HG02981 (cell line): ENCODE results near the gene DUS2.

ENCODE experiments used
- ATAC-seq: cut with Tn5 transposase; IDR thresholded peaks from one replicate; pipeline ENCODE4 v1.9.1; 2021; ENCODE audit warnings: mild to moderate bottlenecking, moderate library complexity; ENCODE audit not compliant: unreplicated experiment

The DUS2 gene

GRCh38 chr16:68074850-68075555 is 51.9 kb downstream of the DUS2 start:
- peak; percentile 72 for ATAC-seq

- no peak for ATAC-seq
Observed at GRCh38 chr16:68075980-68076379, 52.9 kb downstream of the DUS2 start.

DNA sequence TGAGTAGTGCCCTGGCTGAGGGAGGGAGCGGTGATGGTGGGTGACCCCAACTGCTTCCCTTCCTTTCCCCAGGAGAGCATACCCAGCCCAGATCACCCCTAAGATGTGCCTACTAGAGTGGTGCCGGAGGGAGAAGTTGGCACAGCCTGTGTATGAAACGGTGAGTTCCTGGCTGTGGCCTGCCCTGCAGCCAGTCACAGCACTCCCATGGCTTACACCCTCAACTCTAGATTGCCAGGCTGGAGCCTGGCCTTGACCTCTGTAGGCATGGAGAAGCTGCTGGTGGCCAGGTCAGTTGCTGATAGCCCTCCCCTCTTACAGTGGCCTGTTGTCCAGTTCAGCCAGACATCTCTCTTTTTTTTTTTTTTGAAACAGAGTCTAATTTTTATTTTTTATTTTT is 53.5 kb downstream of the DUS2 start:
- ATAC-seq: no peak

DNA sequence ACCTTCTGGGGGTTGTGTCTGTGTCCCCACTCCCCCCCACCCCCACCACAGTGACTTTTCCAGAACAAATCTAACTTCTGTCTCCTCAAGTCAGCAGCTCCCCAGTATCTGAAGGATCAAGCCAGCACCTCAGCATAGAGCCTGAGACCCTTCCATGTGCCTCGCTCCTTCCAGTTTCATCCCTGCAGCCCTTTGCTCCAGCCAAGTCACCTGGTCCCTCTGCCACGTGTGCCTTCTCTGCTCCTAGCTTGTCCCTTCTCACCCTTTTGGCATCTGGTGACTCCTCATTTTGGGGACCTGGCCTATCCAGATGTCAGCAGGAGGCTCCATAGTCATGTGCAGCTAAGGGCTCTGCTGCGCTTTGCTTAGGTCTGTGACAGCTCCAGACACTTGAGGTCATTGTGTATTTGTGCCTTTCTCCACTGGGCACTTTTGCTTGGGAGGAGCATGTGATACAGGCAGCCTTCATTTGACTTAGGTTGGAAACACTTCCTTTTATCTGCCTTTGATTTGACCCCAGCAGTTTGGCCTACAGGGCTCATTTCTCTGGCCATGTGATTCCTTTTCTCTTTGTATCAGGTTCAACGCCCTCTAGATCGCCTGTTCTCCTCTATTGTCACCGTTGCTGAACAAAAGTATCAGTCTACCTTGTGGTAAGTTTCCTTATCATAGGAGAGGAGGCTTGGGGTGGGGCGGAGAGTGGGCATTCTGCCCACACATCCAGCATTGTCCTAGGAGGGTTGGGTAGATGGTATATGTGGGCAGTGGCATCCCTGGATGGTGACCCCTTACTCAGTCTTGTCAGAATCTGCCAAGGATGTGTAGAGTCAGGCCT is 55.0 kb downstream of the DUS2 start:
- ATAC-seq: no peak

DNA sequence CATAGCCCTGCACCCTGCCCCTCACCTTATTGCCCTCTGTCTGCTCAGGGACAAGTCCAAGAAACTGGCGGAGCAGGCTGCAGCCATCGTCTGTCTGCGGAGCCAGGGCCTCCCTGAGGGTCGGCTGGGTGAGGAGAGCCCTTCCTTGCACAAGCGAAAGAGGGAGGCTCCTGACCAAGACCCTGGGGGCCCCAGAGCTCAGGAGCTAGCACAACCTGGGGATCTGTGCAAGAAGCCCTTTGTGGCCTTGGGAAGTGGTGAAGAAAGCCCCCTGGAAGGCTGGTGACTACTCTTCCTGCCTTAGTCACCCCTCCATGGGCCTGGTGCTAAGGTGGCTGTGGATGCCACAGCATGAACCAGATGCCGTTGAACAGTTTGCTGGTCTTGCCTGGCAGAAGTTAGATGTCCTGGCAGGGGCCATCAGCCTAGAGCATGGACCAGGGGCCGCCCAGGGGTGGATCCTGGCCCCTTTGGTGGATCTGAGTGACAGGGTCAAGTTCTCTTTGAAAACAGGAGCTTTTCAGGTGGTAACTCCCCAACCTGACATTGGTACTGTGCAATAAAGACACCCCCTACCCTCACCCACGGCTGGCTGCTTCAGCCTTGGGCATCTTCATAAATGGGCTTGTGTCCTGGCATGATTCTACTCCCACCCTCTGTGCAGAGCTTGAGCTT is 55.8 kb downstream of the DUS2 start:
- no peak for ATAC-seq

DNA sequence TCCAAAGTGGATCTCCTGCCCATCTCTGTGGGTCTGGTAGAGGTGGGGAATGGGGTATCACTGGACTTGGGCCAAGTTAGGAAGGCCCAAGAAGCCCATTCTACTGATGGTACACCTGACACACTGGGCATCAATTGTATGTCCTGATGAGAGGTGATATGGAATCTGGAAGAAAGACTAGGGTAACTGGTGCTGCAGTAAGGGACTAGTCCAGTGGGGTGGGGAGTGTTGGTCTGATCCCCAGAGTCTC is 56.2 kb downstream of the DUS2 start:
- ATAC-seq: no peak

DNA sequence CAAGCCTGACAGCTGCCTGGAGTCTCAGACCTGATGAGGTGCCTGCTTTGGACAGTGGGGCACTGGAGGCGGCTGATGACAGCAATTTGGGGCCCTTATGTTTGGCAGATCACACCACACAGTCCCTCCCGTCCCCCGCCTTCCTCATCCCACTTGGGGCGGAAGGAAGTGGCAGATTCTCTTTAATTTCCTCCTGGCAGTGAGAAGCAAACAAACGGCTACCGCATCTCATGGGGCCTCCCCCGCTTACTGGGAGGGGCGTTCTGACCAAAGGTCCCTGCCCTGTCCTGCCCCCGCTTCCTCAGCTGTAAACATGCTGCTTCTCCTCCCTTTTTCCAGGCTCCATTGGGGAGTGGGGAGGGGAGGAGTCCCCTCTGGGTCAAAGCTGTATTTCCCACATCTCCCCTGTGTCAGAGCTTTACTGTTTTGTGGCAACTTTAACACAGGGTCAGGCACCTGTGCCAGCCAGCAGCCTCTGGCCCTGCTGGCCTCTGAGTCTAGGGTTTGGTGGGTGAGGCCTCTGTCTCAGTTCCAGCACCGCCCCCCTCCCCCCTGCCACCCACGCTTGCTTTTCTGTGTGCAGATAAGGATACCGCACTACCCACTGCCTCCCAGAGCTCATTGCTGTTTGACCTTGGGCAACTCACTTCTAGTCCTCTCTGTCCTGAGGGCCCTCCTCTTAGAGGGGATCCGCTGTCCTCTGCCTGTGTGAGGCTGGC is 56.7 kb downstream of the DUS2 start:
- no peak for ATAC-seq

- no peak for ATAC-seq
Observed at GRCh38 chr16:68081861-68082628, 59.0 kb downstream of the DUS2 start.

DNA sequence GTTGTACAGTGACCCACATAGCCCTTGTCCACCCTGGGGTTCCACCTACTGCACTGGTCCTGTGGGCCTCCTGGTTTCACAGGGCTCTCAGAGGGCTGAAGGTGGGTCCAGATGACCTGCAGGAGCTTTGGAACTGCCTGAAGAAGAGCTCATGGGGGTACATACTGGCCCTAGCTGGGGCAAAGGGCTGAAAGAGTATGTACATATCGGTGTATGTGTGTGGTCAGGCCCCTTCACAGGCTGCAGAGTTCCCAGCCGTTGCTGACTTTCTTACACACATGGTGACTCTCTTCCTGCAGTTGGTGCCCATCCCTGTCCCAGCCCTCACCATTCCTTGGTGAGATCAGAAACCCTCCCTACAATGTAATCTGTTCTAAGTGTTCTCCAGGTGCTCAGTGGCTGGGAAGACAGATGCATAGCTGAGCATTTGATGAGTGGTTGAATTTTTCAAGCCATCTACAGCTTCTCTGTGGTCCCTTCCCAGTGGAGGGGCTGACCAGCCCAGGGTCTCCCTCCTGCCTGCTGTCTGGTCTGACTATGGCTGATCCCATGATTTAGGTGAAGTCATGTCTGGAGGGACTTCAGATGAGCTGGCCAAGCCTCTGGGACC is 59.6 kb downstream of the DUS2 start:
- no peak for ATAC-seq

- no peak for ATAC-seq
Observed at GRCh38 chr16:68083239-68083781, 60.2 kb downstream of the DUS2 start.

DNA sequence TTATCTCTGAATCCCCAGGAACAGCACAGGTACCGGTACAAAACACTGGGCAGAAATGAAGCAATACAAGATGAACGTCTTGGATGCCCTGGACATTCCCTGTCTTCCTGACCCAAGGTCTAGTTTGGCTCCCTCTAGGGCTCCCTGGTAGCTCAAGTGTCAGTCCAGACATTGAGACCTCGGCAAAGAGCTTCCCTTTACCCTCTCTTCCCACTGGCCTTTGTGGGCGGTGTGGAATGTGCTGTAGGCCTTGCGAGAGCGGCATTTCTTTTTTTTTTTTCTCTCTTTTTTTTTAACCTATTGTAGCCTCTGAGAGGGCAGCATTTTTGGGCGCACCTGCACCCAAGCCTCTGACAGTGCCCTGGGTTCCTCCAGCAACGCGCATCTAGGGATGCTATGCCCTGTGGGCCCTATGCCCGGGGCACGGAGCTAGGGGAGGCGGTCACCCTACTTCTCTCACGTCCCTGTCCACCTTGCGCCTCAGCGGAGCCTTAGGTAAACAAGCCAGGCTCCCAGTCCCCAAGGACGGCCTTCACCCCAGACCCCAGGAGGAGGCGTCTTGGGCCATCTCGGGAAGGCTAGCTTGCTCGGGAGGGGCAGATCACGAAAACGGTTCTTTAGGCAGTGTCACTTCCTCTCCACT is 60.9 kb downstream of the DUS2 start:
- no peak for ATAC-seq

- ATAC-seq: peak; percentile 62
Observed at GRCh38 chr16:68084504-68085258, 61.6 kb downstream of the DUS2 start.

GRCh38 chr16:68085259-68086071 is 62.4 kb downstream of the DUS2 start, which contains the start of gene NFATC3:
Gene NFATC3 (plus strand): TSS chr16:68085370. CDS start chr16:68085682, 312 bp downstream.
- peak; percentile 58 for ATAC-seq

DNA sequence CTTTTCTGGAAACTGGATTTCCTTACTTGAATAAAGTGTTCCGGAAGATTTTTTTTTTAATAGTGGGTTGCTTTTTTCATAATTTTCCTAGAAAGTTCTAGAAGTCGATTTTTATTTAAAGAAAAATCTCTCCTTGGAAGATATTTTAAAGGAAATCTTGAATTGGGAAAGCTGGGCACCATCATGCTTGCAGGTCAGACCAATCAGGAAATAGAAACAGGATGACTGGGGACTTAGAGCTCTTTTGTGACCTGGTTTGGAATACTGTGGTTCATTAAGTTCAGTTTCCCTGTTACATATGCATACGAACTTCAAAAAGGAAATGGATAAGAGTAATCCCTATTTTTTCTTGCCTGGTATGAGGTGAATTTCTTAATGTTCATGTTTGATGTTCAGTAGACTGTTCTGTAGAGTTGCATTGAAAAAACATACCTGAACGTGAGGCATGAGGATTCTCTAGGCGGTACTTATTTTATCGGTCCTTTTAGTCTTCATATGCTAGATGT is 63.3 kb downstream of the DUS2 start:
- no peak for ATAC-seq

- no peak for ATAC-seq
Observed at GRCh38 chr16:68086860-68087268, 63.8 kb downstream of the DUS2 start.

DNA sequence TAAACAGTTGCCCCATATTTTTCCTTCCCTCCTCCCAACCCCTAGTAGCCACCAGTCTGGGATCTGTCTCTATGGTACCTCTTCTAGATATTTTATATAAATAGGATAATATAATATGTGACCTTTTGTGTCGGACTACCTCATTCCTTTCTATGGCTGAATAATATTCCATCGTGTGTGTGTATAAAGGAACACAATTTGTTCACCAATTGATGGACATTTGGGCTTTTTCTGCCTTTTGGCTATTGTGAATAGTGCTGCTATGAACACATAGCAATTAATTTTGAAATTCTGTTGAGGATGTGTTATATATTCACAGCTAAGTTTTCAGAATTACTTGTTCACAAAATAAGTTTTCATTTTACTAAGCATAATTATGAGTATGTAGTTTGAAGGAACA is 64.6 kb downstream of the DUS2 start:
- ATAC-seq: no peak

DNA sequence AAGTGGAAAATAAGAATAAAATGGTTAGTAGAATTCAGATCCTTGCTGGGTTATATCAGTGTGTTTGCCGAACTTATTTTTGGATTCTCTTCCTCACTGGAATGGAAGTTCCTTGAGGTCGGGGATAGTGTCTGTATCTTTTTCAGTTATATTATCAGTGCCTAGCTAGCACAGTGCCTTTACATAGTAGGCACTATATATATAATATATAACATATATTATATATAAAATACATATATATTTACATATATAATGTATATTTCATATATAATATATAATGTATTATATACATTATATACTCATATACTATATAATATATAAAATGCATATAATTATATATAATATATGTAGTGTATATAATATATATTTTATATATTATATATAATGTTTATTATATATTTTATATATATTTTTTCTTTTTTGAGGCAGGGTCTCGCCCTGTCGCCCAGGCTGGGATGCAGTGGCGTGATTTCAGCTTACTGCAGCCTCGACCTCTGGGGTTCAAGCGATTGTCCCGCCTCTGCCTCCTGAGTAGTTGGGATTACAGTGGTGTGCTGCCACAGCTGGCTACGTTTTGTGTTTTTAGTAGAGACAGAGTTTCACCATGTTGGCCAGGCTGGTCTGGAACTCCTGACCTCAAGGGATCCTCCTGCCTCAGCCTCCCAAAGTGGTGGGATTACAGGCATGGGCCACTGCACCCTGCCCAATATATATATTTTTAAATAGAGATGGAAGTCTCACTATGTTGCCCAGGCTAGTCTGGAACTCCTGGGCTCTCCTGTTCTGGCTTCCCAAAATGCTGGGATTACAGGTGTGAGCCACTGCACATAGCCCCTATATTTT is 65.3 kb downstream of the DUS2 start:
- ATAC-seq: no peak
